ENCODE results near the gene SLC9A9.

Gene SLC9A9

DNA sequence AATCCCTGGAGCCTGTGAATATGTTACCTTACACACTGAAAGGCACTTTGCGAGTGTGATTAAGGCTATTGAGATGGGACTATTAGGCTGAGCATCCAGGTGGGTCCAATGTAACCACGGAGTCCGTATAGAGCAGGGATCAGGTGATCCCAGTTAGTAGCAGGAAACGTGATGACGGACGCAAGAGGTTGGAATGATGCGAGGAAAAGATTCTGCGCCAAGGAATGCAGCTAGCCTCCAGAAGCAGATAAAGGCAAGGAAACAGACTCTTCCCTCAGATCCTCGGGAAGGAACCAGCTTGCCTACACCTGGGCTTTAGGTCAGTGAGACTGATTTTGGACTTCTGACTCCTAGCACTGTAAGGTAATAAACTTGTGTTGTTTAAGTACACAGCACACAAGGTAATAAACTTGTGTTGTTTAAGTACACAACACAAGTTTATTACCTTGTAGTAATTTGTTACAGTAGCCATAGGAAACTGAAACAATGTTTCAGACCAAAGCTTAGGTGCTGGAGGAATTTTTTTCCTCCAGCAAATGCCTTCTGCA is 603.7 kb downstream of the SLC9A9 start:
- no peak overlapping the region for H3K4me3 ChIP-seq (ENCODE audit: low read depth, low read length)
- TF ChIP-seq CTCF (IDR thresholded peaks at IDR 0.05; ENCODE audit: low read depth, low read length, missing control alignments): no peak
- no peak for DNase-seq (ENCODE audit: low read depth)

GRCh38 chr3:143243686-143244085 is 604.6 kb downstream of the SLC9A9 start:
- no peak overlapping the region for H3K4me3 ChIP-seq (ENCODE audit: low read depth, low read length)
- DNase-seq (ENCODE audit: low read depth): no peak
- TF ChIP-seq CTCF (IDR thresholded peaks at IDR 0.05; ENCODE audit: low read depth, low read length, missing control alignments): no peak

DNA sequence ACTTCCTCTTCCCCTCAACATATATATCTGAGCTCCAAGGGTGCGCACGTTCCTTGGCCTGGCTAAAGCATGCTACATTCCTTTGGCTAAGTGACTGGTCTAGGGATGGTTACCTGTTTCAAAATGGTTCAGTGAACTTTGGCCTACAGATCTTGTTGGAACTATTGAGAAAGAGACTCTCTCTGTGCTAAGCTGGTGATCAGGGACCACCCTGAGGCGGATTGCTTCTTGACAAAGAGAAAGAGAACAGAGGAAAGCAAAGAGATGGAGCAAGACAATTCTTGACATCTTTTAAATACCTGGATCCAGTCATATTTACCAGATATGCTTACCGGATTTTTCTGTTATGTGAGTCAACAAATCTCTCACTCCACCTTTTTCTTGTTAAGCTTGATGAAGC is 605.6 kb downstream of the SLC9A9 start:
- DNase-seq (ENCODE audit: low read depth): no peak
- H3K4me3 ChIP-seq (ENCODE audit: low read depth, low read length): no peak overlapping the region
- TF ChIP-seq CTCF (IDR thresholded peaks at IDR 0.05; ENCODE audit: low read depth, low read length, missing control alignments): no peak

DNA sequence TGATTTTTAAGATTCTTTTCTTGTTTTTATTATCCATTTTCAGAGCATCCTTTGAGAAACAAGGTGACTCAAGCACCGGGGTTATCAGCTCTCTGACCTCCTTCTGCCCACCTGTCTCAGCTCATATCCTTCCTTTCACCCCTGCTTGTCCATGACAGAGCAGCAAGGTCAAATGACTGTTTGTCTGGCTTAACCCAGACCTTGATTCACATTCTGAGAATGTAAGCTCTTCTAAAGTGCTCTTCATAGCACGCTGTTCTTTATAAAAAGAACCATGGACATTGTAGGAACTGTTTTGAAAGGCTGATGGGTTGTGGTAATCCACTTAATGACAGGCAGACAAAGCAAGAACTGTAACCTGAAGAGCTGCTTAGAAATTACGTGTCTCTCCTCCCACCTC is 606.2 kb downstream of the SLC9A9 start:
- H3K4me3 ChIP-seq (ENCODE audit: low read depth, low read length): no peak overlapping the region
- no peak for DNase-seq (ENCODE audit: low read depth)
- TF ChIP-seq CTCF (IDR thresholded peaks at IDR 0.05; ENCODE audit: low read depth, low read length, missing control alignments): no peak

GRCh38 chr3:143241481-143241951 is 606.8 kb downstream of the SLC9A9 start:
- H3K4me3 ChIP-seq (ENCODE audit: low read depth, low read length): no peak overlapping the region
- no peak for TF ChIP-seq CTCF (IDR thresholded peaks at IDR 0.05; ENCODE audit: low read depth, low read length, missing control alignments)
- DNase-seq (ENCODE audit: low read depth): no peak

- TF ChIP-seq CTCF (IDR thresholded peaks at IDR 0.05; ENCODE audit: low read depth, low read length, missing control alignments): no peak
- H3K4me3 ChIP-seq (ENCODE audit: low read depth, low read length): no peak overlapping the region
- no peak for DNase-seq (ENCODE audit: low read depth)
These were observed 607.4 kb downstream of the SLC9A9 start for GRCh38 chr3:143240886-143241285.

- no peak overlapping the region for H3K4me3 ChIP-seq (ENCODE audit: low read depth, low read length)
- DNase-seq (ENCODE audit: low read depth): no peak
- no peak for TF ChIP-seq CTCF (IDR thresholded peaks at IDR 0.05; ENCODE audit: low read depth, low read length, missing control alignments)
These were observed 609.2 kb downstream of the SLC9A9 start for GRCh38 chr3:143239031-143239430.
